Keratinocyte (primary cell): ENCODE data around the gene CPNE9.

Experiments used
- EZH2 ChIP-seq: IDR thresholded peaks from one replicate; pipeline ENCODE4 v1.6.1; 2012; ENCODE audit warnings: inconsistent platforms, mild to moderate bottlenecking, low read length, moderate library complexity
- TF ChIP-seq, protein P1 (sequence below), 3 experiments: IDR thresholded peaks in 1 of 3; conservative IDR thresholded peaks in 1 of 3; optimal IDR thresholded peaks in 1 of 3; 2 replicates in 2 of 3; 3 replicates in 1 of 3; pipeline versions ENCODE3 to v1.5.1; 2011; ENCODE audit warnings: low read length in 3 of 3, mild to moderate bottlenecking in 3 of 3, moderate library complexity in 2 of 3, control low read depth in 1 of 3, inconsistent platforms in 1 of 3; ENCODE audit not compliant: insufficient read depth in 2 of 3; ENCODE audit errors: extremely low read depth in 1 of 3

DNA sequence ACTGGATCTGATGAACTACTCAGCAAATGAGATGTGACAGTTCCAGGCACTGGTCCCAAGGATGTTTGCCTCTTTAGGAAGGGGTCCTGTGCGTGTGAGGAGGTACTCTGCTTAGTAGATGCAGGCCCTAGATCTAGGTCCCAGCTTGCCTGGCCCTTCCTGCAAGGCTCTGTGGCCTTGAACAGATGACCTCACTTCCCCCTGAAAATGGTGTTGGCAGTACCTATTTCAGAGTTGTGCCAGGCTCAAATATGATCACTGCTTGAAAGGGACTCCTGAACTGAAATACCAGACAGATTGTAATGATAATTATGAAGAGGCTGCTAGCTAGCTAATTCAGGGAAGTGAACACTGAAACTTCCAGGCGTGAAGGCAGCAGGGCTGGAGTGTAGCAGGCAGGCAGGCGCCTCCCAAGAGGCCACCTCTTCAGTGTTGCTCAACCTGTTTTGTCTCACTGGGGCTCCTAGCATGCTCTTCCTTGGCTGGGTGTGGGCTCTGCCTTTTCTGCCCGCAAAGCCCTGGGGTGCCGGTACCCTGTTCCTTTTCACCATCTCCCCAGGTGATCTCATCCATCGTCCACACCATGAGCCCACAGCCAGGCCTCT lies 24.1 kb upstream of the CPNE9 start:
- TF ChIP-seq, protein P1, sequence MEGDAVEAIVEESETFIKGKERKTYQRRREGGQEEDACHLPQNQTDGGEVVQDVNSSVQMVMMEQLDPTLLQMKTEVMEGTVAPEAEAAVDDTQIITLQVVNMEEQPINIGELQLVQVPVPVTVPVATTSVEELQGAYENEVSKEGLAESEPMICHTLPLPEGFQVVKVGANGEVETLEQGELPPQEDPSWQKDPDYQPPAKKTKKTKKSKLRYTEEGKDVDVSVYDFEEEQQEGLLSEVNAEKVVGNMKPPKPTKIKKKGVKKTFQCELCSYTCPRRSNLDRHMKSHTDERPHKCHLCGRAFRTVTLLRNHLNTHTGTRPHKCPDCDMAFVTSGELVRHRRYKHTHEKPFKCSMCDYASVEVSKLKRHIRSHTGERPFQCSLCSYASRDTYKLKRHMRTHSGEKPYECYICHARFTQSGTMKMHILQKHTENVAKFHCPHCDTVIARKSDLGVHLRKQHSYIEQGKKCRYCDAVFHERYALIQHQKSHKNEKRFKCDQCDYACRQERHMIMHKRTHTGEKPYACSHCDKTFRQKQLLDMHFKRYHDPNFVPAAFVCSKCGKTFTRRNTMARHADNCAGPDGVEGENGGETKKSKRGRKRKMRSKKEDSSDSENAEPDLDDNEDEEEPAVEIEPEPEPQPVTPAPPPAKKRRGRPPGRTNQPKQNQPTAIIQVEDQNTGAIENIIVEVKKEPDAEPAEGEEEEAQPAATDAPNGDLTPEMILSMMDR (optimal IDR thresholded peaks at IDR 0.05 in 1 of 3, IDR thresholded peaks at IDR 0.05 in 1 of 3, conservative IDR thresholded peaks at IDR 0.05 in 1 of 3; ENCODE audit: extremely low read depth in 1 of 3, insufficient read depth in 2 of 3, low read length in 3 of 3): no peak
- TF ChIP-seq EZH2: no peak
